GM12892 (cell line): ENCODE measurements around the gene PANK1. TPM values are rescaled to one million over a fixed set of nuclear protein-coding genes. Genes with fewer than 3 reads are reported as not detected.

Experiments
- DNase-seq: peaks from one replicate; pipeline ENCODE4 v3.0.0; 2011; ENCODE audit not compliant: insufficient read length
- FAIRE-seq: peaks from 2 replicates; lab custom pipeline; 2011; peaks lifted over from hg19 to GRCh38; lab: Jason Lieb, UNC
- POLR2A ChIP-seq: IDR thresholded peaks from 2 replicates; pipeline ENCODE4 v1.6.1; 2011; ENCODE audit warnings: low read depth, low read length, control low read depth
- POLR2AphosphoS5 ChIP-seq: IDR thresholded peaks from 2 replicates; pipeline ENCODE4 v1.6.1; 2011; ENCODE audit warnings: low read depth, low read length, control low read depth
- TAF1 ChIP-seq: IDR thresholded peaks from 2 replicates; pipeline ENCODE4 v1.6.1; 2011; ENCODE audit warnings: low read depth, mild to moderate bottlenecking, control low read depth, low read length, borderline replicate concordance
- polyA plus RNA-seq: library from polyadenylated mRNA; unstranded; fragments of >200 nt; gene quantifications from one replicate; pipeline ENCODE4 v1.2.1, GENCODE V29; 2012; ENCODE audit warnings: missing spikeins, inconsistent platforms; ENCODE audit not compliant: missing spikeins

PANK1 gene
- polyA plus RNA-seq: 2.9 TPM

- DNase-seq (peak; percentile 61), FAIRE-seq (peak; percentile 92)
- no peak for TF ChIP-seq POLR2A
- TF ChIP-seq TAF1: 0 out of 2 replicates have a peak, but pooled peaks have one; percentile 47
These were observed at the start of gene PANK1 for GRCh38 chr10:89644967-89645741. TSS of gene PANK1 (minus strand) at chr10:89645242. CDS start at chr10:89644891, 351 bp downstream.

GRCh38 chr10:89693176-89693575 is 48.1 kb upstream of the PANK1 start:
- no peak for FAIRE-seq
- no peak for DNase-seq
- TF ChIP-seq POLR2A (no peak), POLR2AphosphoS5 (no peak), TAF1 (no peak)

GRCh38 chr10:89692416-89692815 is 47.4 kb upstream of the PANK1 start:
- DNase-seq (no peak), FAIRE-seq (no peak)
- TF ChIP-seq POLR2A (no peak), TAF1 (no peak), POLR2AphosphoS5 (no peak)

GRCh38 chr10:89690027-89690426 is 45.0 kb upstream of the PANK1 start:
- no peak for DNase-seq
- FAIRE-seq: no peak
- no peak for TF ChIP-seq POLR2A
- no peak for TF ChIP-seq TAF1
- no peak for TF ChIP-seq POLR2AphosphoS5

GRCh38 chr10:89685936-89686335 is 40.9 kb upstream of the PANK1 start:
- DNase-seq (no peak), FAIRE-seq (no peak)
- TF ChIP-seq POLR2A (no peak), POLR2AphosphoS5 (no peak), TAF1 (no peak)

- TF ChIP-seq POLR2A (no peak), POLR2AphosphoS5 (no peak), TAF1 (no peak)
- FAIRE-seq: no peak
These were observed 39.6 kb upstream of the PANK1 start for GRCh38 chr10:89684604-89685003.

GRCh38 chr10:89683883-89684282 is 38.8 kb upstream of the PANK1 start:
- no peak for TF ChIP-seq POLR2A
- TF ChIP-seq TAF1: no peak
- no peak for TF ChIP-seq POLR2AphosphoS5
- FAIRE-seq: no peak
- no peak for DNase-seq

More at GRCh38 chr10:89684604-89685003, 39.6 kb upstream of the PANK1 start:
- no peak for DNase-seq

- no peak for DNase-seq
- FAIRE-seq: peak; percentile 72
- TF ChIP-seq POLR2AphosphoS5 (no peak), POLR2A (no peak), TAF1 (no peak)
These were observed 34.9 kb upstream of the PANK1 start for GRCh38 chr10:89679986-89680385.

- no peak for TF ChIP-seq POLR2AphosphoS5
- TF ChIP-seq POLR2A: no peak
- TF ChIP-seq TAF1: no peak
- FAIRE-seq (no peak), DNase-seq (no peak)
These were observed 32.3 kb upstream of the PANK1 start for GRCh38 chr10:89677341-89677740.

GRCh38 chr10:89670926-89671325 is 25.9 kb upstream of the PANK1 start:
- no peak for TF ChIP-seq TAF1
- no peak for TF ChIP-seq POLR2A
- no peak for TF ChIP-seq POLR2AphosphoS5
- DNase-seq: no peak
- FAIRE-seq: no peak

GRCh38 chr10:89669985-89670384 is 24.9 kb upstream of the PANK1 start:
- FAIRE-seq: no peak
- TF ChIP-seq POLR2AphosphoS5 (no peak), POLR2A (no peak), TAF1 (no peak)
- DNase-seq: no peak
